ENCODE results near the gene OLFM2. TPM values are rescaled to one million over a fixed set of nuclear protein-coding genes. Genes with fewer than 3 reads are reported as not detected.

OLFM2 gene
- total RNA-seq, 1 donor: 16.0 TPM

DNA sequence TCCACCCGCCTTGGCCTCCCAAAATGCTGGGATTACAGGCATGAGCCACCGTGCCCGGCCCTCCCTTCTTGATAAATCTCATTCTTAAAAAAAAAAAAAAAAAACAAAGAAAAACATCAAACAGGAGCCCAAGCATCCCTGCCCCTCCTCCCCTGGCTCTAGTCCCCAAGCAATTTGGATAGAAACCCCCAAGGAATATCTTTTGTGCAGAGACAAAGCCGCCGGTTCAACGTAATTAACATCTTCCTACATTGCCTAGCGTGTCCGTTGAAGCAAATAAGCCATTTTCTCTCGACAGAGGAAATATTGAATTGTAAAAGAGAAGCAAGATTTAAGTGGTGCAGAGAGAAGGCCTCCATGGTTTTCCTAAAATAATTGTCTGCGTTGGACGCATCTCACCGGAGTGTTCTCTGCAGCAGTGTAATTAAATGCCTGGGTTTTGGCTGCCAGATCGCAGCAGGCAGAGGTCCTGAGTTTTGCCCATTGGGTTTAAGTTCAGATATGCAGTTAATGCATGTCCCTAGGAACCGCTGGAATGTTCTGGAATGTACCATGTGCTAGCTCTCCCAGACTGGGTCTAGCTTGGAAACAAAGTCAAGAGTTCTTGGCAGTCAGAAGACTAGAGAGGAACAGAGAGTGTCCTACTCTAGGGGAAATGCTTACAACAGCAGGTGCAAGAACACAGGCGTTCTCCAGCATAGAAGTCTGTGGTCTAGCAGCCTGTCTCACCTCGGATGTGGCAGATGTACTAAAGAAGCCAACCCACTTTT is 70.4 kb downstream of the OLFM2 start:
- no peak for TF ChIP-seq CTCF (IDR thresholded peaks at IDR 0.05; ENCODE audit: insufficient read depth, low read length)
- no peak overlapping the region for H3K4me3 ChIP-seq (ENCODE audit: low read depth, low read length)
- DNase-seq (ENCODE audit: low read depth): no peak

DNA sequence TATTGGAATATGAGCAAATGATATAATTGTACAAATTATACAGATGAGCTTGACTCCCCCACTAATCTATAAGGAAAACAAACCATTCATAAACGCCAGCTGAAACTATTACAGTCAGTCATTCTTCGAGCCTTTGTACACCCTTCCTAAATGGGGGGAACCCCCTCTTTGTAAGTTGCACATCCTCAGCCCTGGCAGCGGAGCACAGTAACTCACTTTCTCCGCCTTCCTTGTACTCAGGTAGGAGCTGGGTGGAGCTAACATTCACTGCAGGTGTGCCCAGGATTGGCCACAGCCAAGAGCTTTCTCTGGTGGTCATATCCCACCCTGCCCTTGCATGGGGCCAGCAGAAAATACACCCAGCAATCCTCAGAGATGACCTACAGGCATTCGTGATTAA is 72.6 kb downstream of the OLFM2 start:
- H3K4me3 ChIP-seq (ENCODE audit: low read depth, low read length): no peak overlapping the region
- TF ChIP-seq CTCF (IDR thresholded peaks at IDR 0.05; ENCODE audit: insufficient read depth, low read length): no peak
- no peak for DNase-seq (ENCODE audit: low read depth)

DNA sequence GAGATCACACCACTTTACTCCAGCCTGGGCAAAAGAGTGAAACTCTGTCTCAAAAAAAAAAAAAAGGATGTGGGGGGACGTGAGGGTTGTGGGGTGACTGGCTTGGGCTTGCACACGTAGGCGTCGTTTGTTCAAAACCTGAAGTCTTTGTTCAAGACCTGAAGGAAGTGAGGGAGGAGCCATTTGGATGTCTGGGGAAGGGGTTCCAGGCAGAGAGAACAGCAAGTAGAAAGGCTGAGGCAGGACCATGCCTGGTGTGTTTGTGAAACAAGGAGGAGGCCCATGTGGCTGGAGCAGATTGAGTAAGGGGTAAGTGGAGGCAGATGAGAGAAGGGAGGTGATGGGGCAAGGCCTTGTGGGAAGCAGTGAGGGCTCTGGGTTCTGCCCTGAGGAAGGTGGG is 73.4 kb downstream of the OLFM2 start:
- DNase-seq (ENCODE audit: low read depth): no peak
- TF ChIP-seq CTCF (IDR thresholded peaks at IDR 0.05; ENCODE audit: insufficient read depth, low read length): no peak
- H3K4me3 ChIP-seq (ENCODE audit: low read depth, low read length): no peak overlapping the region

DNA sequence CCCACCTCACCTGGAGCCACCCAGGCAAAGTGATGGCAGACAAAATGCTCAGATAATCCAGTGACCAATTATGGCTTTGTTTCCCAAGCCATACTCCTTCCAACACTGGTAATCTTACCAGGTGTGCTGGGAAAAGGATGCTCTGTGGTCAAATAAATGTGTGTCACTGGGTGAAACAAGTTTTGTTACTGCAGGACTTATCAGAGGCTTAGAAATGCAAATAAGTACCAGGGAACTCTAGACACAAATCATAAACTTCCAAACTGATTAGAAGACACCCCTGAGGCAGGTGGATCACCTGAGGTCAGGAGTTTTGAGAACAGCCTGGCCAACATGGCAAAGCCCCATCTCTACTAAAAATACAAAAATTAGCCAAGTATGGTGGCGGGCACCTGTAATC is 74.8 kb downstream of the OLFM2 start:
- no peak for DNase-seq (ENCODE audit: low read depth)
- H3K4me3 ChIP-seq (ENCODE audit: low read depth, low read length): no peak overlapping the region
- TF ChIP-seq CTCF (IDR thresholded peaks at IDR 0.05; ENCODE audit: insufficient read depth, low read length): no peak

DNA sequence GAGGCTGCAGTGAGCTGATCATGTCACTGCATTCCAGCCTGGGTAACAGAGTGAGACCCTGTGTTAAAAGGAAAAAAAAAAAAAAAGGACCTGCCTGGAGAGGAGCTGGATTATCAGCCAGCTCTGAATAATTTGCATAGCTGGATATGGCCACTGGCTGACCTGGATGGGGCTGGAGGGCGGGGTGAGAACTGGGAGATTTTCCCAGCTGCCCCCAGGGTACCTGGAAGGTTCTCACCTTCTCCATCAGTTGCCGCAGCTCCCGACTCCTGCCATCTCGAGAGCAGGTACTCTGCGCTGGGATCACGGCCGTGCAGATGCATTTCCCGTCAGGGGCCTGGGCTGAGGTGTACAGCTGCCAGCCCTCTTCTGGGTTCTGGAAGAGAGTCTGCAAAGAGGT is 75.9 kb downstream of the OLFM2 start:
- DNase-seq (ENCODE audit: low read depth): no peak
- no peak overlapping the region for H3K4me3 ChIP-seq (ENCODE audit: low read depth, low read length)
- no peak for TF ChIP-seq CTCF (IDR thresholded peaks at IDR 0.05; ENCODE audit: insufficient read depth, low read length)

DNA sequence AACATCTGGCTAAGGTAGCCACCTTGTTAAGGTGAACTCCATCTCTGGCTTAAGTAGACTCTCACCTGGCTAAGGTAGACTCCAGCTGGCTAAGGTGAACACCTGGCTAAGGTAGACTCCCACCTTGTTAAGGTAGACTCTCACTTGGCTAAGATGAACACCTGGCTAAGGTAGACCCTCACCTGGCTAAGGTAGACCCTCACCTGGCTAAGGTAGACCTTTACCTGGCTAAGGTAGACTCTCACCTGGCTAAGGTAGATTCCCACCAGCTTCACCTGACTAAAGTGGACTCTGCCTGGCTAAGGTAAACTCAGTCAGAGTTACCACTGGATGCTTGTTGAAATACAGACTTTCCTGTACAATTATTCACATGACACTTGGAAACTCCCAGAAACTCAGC is 77.5 kb downstream of the OLFM2 start:
- DNase-seq (ENCODE audit: low read depth): no peak
- no peak for TF ChIP-seq CTCF (IDR thresholded peaks at IDR 0.05; ENCODE audit: insufficient read depth, low read length)
- H3K4me3 ChIP-seq (ENCODE audit: low read depth, low read length): no peak overlapping the region
